ENCODE data around the gene FOXP4. TPM values are rescaled to one million over a fixed set of nuclear protein-coding genes. Genes with fewer than 3 reads are reported as not detected.

FOXP4 gene
- total and polyA plus RNA-seq, 2 donors (not counting 1 experiment from before 2014, with no cell fraction given) = 0.81 to 1.8 TPM

GRCh38 chr6:41519745-41520699 lies 26.2 kb upstream of the FOXP4 start:
- no peaks in the 10 kb centered on the region for H3K79me2 ChIP-seq (ENCODE audit: control insufficient read depth, insufficient read depth, low read length)

GRCh38 chr6:41522780-41523548 lies 23.2 kb upstream of the FOXP4 start:
- Histone ChIP-seq H4K20me1 (ENCODE audit: control insufficient read depth, extremely low read depth, insufficient read depth, low read length) (no peaks in the 10 kb centered on the region), H3K4me2 (ENCODE audit: extremely low read depth, insufficient read depth, low read length) (no peak overlapping the region), H3K4me3 (replicated peaks in 1 of 4; ENCODE audit: control extremely low read depth in 1 of 4, insufficient read depth in 1 of 4, low read depth in 3 of 4, low read length in 4 of 4) (no peak overlapping the region), H3K9ac (ENCODE audit: insufficient read depth, low read length) (no peak overlapping the region), H3K27ac (ENCODE audit: insufficient read depth, low read length) (no peak overlapping the region), H3K36me3 (ENCODE audit: control insufficient read depth, insufficient read depth, low read length) (no peaks in the 10 kb centered on the region), H3K9me3 (ENCODE audit: control insufficient read depth, insufficient read depth, low read depth, low read length) (no peaks in the 10 kb centered on the region), H3K4me1 (ENCODE audit: control insufficient read depth, extremely low read depth, insufficient read depth, low read length) (no peaks in the 10 kb centered on the region), H2AFZ (ENCODE audit: low read length) (no peak overlapping the region), H3K79me2 (ENCODE audit: control insufficient read depth, insufficient read depth, low read length) (no peaks in the 10 kb centered on the region), H3K27me3 (ENCODE audit: control insufficient read depth, insufficient read depth, low read length) (peaks cover 27% of the 10 kb centered on the region)
- TF ChIP-seq CTCF (conservative IDR thresholded peaks at IDR 0.05 in 1 of 2, IDR thresholded peaks at IDR 0.05 in 1 of 2; ENCODE audit: low read depth in 1 of 2, low read length in 2 of 2) (no peak), EZH2 (IDR thresholded peaks at IDR 0.05; ENCODE audit: low read length, missing control alignments) (no peak)
- no peak for DNase-seq (ENCODE audit: low read depth in 2 of 2)

More at GRCh38 chr6:41519745-41520699, 26.2 kb upstream of the FOXP4 start:
- Histone ChIP-seq H3K27ac (ENCODE audit: insufficient read depth, low read length) (no peak overlapping the region), H3K4me3 (replicated peaks in 1 of 4; ENCODE audit: control extremely low read depth in 1 of 4, insufficient read depth in 1 of 4, low read depth in 3 of 4, low read length in 4 of 4) (no peak overlapping the region), H3K27me3 (ENCODE audit: control insufficient read depth, insufficient read depth, low read length) (peaks cover 17% of the 10 kb centered on the region), H3K4me2 (ENCODE audit: extremely low read depth, insufficient read depth, low read length) (no peak overlapping the region), H3K36me3 (ENCODE audit: control insufficient read depth, insufficient read depth, low read length) (no peaks in the 10 kb centered on the region), H2AFZ (ENCODE audit: low read length) (no peak overlapping the region), H4K20me1 (ENCODE audit: control insufficient read depth, extremely low read depth, insufficient read depth, low read length) (no peaks in the 10 kb centered on the region), H3K9me3 (ENCODE audit: control insufficient read depth, insufficient read depth, low read depth, low read length) (no peaks in the 10 kb centered on the region), H3K4me1 (ENCODE audit: control insufficient read depth, extremely low read depth, insufficient read depth, low read length) (no peaks in the 10 kb centered on the region), H3K9ac (ENCODE audit: insufficient read depth, low read length) (no peak overlapping the region)
- no peak for TF ChIP-seq CTCF (conservative IDR thresholded peaks at IDR 0.05 in 1 of 2, IDR thresholded peaks at IDR 0.05 in 1 of 2; ENCODE audit: low read depth in 1 of 2, low read length in 2 of 2)
- DNase-seq (ENCODE audit: low read depth in 2 of 2) = no peak

GRCh38 chr6:41523915-41524633 lies 22.1 kb upstream of the FOXP4 start:
- H4K20me1 ChIP-seq (ENCODE audit: control insufficient read depth, extremely low read depth, insufficient read depth, low read length) = no peaks in the 10 kb centered on the region
- H3K9me3 ChIP-seq (ENCODE audit: control insufficient read depth, insufficient read depth, low read depth, low read length) = no peaks in the 10 kb centered on the region
- H3K36me3 ChIP-seq (ENCODE audit: control insufficient read depth, insufficient read depth, low read length) = no peaks in the 10 kb centered on the region
- no peak overlapping the region for H3K9ac ChIP-seq (ENCODE audit: insufficient read depth, low read length)
- no peak overlapping the region for H2AFZ ChIP-seq (ENCODE audit: low read length)
- H3K4me2 ChIP-seq (ENCODE audit: extremely low read depth, insufficient read depth, low read length) = no peak overlapping the region
- H3K4me1 ChIP-seq (ENCODE audit: control insufficient read depth, extremely low read depth, insufficient read depth, low read length) = no peaks in the 10 kb centered on the region
- DNase-seq (ENCODE audit: low read depth in 2 of 2) = no peak
- TF ChIP-seq EZH2 (IDR thresholded peaks at IDR 0.05; ENCODE audit: low read length, missing control alignments) = no peak
- TF ChIP-seq CTCF (conservative IDR thresholded peaks at IDR 0.05 in 1 of 2, IDR thresholded peaks at IDR 0.05 in 1 of 2; ENCODE audit: low read depth in 1 of 2, low read length in 2 of 2) = no peak
- H3K79me2 ChIP-seq (ENCODE audit: control insufficient read depth, insufficient read depth, low read length) = no peaks in the 10 kb centered on the region
- peaks cover 35% of the 10 kb centered on the region for H3K27me3 ChIP-seq (ENCODE audit: control insufficient read depth, insufficient read depth, low read length)
- H3K4me3 ChIP-seq (replicated peaks in 1 of 4; ENCODE audit: control extremely low read depth in 1 of 4, insufficient read depth in 1 of 4, low read depth in 3 of 4, low read length in 4 of 4) = no peak overlapping the region
- H3K27ac ChIP-seq (ENCODE audit: insufficient read depth, low read length) = no peak overlapping the region

Measured in fibroblast of lung (primary cell).